ENCODE results near the gene HLTF.

Gene HLTF

GRCh38 chr3:148991219-148992026 is 94.9 kb downstream of the HLTF start, which contains the start of gene GYG1 (continued):
- no peak for TF ChIP-seq MEIS1 (CRISPR knock-in tag; IDR thresholded peaks at IDR 0.05; ENCODE audit: borderline replicate concordance)
- TF ChIP-seq OVOL3 (tag by site-specific recombination; IDR thresholded peaks at IDR 0.05) = no peak
- TF ChIP-seq ZNF701 (tag by site-specific recombination; IDR thresholded peaks at IDR 0.05) = no peak
- no peak for TF ChIP-seq ZNF19 (tag by site-specific recombination; IDR thresholded peaks at IDR 0.05; ENCODE audit: low read depth)
- TF ChIP-seq ZNF777 (tag by site-specific recombination; IDR thresholded peaks at IDR 0.05; ENCODE audit: borderline replicate concordance) = no peak
- TF ChIP-seq KLF8 (tag by site-specific recombination; IDR thresholded peaks at IDR 0.05) = no peak; the same call in 1 of the 2 replicates
- peak; percentile 51 for TF ChIP-seq PRDM10 (tag by site-specific recombination; IDR thresholded peaks at IDR 0.05)
- TF ChIP-seq BCL11B (tag by site-specific recombination; IDR thresholded peaks at IDR 0.05; ENCODE audit: low read depth) = no peak
- TF ChIP-seq ZNF707 (tag by site-specific recombination; IDR thresholded peaks at IDR 0.05) = no peak
- no peak for TF ChIP-seq HOXA7 (CRISPR knock-in tag; IDR thresholded peaks at IDR 0.05; ENCODE audit: borderline replicate concordance)
- no peak for TF ChIP-seq ZSCAN18 (tag by site-specific recombination; IDR thresholded peaks at IDR 0.05)
- no peak for TF ChIP-seq ZNF324 (tag by site-specific recombination; IDR thresholded peaks at IDR 0.05)
- TF ChIP-seq ZNF133 (tag by site-specific recombination; IDR thresholded peaks at IDR 0.05) = no peak
- TF ChIP-seq ZNF664 (tag by site-specific recombination; IDR thresholded peaks at IDR 0.05) = no peak
- peak; percentile 26; the same call in 1 of the 2 replicates for TF ChIP-seq ZNF394 (tag by site-specific recombination; IDR thresholded peaks at IDR 0.05; ENCODE audit: borderline replicate concordance)
- no peak for TF ChIP-seq ZNF112 (tag by site-specific recombination; IDR thresholded peaks at IDR 0.05)
- no peak for TF ChIP-seq ZNF2 (tag by site-specific recombination; IDR thresholded peaks at IDR 0.05)
- TF ChIP-seq ZNF37A (tag by site-specific recombination; IDR thresholded peaks at IDR 0.05) = no peak
- no peak for TF ChIP-seq ZSCAN16 (tag by site-specific recombination; IDR thresholded peaks at IDR 0.05)
- TF ChIP-seq ZNF121 (tag by site-specific recombination; IDR thresholded peaks at IDR 0.05) = no peak
- TF ChIP-seq SCRT1 (tag by site-specific recombination; IDR thresholded peaks at IDR 0.05; ENCODE audit: borderline replicate concordance) = no peak
- TF ChIP-seq ZNF501 (tag by site-specific recombination; IDR thresholded peaks at IDR 0.05) = no peak
- TF ChIP-seq ZNF449 (tag by site-specific recombination; IDR thresholded peaks at IDR 0.05) = peak; percentile 73; the same call in 1 of the 2 replicates
- no peak for TF ChIP-seq ZNF292 (tag by site-specific recombination; IDR thresholded peaks at IDR 0.05; ENCODE audit: borderline replicate concordance, low read depth)
- 0 out of 2 replicates have a peak, but pooled peaks have one; percentile 11 for TF ChIP-seq ZBTB48 (tag by site-specific recombination; IDR thresholded peaks at IDR 0.05)
- no peak for TF ChIP-seq ZNF585B (tag by site-specific recombination; IDR thresholded peaks at IDR 0.05)
- TF ChIP-seq, protein P1, sequence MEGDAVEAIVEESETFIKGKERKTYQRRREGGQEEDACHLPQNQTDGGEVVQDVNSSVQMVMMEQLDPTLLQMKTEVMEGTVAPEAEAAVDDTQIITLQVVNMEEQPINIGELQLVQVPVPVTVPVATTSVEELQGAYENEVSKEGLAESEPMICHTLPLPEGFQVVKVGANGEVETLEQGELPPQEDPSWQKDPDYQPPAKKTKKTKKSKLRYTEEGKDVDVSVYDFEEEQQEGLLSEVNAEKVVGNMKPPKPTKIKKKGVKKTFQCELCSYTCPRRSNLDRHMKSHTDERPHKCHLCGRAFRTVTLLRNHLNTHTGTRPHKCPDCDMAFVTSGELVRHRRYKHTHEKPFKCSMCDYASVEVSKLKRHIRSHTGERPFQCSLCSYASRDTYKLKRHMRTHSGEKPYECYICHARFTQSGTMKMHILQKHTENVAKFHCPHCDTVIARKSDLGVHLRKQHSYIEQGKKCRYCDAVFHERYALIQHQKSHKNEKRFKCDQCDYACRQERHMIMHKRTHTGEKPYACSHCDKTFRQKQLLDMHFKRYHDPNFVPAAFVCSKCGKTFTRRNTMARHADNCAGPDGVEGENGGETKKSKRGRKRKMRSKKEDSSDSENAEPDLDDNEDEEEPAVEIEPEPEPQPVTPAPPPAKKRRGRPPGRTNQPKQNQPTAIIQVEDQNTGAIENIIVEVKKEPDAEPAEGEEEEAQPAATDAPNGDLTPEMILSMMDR (tag by site-specific recombination; IDR thresholded peaks at IDR 0.05) = peak; percentile 40; the same call in 1 of the 2 replicates
- no peak for TF ChIP-seq ZNF610 (tag by site-specific recombination; IDR thresholded peaks at IDR 0.05; ENCODE audit: borderline replicate concordance)
- no peak for TF ChIP-seq ZNF560 (tag by site-specific recombination; IDR thresholded peaks at IDR 0.05; ENCODE audit: borderline replicate concordance)
- no peak for TF ChIP-seq ZNF830 (tag by site-specific recombination; IDR thresholded peaks at IDR 0.05; ENCODE audit: low read depth)
- TF ChIP-seq ZNF510 (tag by site-specific recombination; IDR thresholded peaks at IDR 0.05; ENCODE audit: insufficient replicate concordance) = no peak
- TF ChIP-seq ZFHX2 (tag by site-specific recombination; conservative IDR thresholded peaks at IDR 0.05) = peak; percentile 27; the same call in 1 of the 2 replicates
- TF ChIP-seq ZFP41 (tag by site-specific recombination; IDR thresholded peaks at IDR 0.05; ENCODE audit: borderline replicate concordance) = no peak
